Stimulated activated CD4-positive, alpha-beta T cell treated with anti-CD3 and anti-CD28 coated beads, Interleukin-1b, Interleukin-23, amount 100 ng/mL, for 1 hour (primary cell): ENCODE measurements around the gene DHRS7B.
"Not testable (repeated sequence)": the region's sequence is repeated elsewhere in the genome, so short reads cannot be mapped to it uniquely, and the experiment has no call there.

Experiments used
- DNase-seq, 2 donors: peaks; one replicate each; pipeline ENCODE4 v3.0.0-alpha.2; 2020; ENCODE audit warnings: low read depth in 2 of 2

The DHRS7B gene

GRCh38 chr17:21177401-21177800 lies 50.6 kb downstream of the DHRS7B start:
- no peak for DNase-seq

GRCh38 chr17:21177854-21178600 lies 51.3 kb downstream of the DHRS7B start:
- DNase-seq, result no peak

GRCh38 chr17:21183468-21183867 lies 56.7 kb downstream of the DHRS7B start:
- DNase-seq, result no peak

- no peak for DNase-seq
These were observed 57.8 kb downstream of the DHRS7B start for GRCh38 chr17:21184570-21184969.

DNA sequence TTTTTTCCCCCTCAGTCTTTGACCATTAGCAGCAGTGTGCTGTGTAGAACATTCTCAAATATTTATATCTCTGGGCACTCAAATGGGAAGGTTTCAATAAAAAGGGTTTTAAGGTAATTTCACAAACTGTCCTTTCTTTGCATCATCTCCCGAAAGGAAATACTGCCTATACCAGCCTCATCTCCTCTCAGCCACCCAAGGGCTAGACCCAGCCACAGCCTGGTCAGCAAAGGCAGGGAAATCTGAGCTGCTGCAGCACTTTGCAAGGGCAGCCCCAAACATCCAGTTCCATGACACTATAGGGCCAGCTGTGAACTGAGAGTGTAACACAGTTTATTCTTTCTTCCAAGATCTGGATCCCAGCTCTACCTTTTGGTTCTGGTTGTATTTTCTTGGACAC lies 58.3 kb downstream of the DHRS7B start:
- no peak for DNase-seq

GRCh38 chr17:21186399-21187187 lies 59.8 kb downstream of the DHRS7B start:
- DNase-seq, result no peak

DNA sequence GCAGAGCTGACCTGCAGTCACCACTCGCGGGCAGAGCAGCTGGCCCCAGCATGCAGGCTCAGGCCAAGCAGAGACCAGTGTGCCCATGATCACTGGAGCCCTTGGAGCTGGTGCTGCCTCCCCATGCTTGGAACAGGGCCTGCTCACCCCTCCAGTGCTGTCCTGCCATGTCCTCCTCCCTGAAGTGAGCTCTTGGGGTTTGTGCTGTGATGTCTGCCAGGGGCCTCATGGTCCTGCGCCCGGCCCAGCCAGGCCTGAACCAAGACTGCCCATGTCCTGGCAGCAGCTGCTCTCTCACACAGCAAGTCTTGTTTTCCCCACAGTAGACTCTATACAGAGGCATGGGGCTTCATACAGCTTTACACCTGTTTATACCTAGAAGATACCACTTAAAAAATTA lies 62.6 kb downstream of the DHRS7B start:
- DNase-seq, result no peak

DNA sequence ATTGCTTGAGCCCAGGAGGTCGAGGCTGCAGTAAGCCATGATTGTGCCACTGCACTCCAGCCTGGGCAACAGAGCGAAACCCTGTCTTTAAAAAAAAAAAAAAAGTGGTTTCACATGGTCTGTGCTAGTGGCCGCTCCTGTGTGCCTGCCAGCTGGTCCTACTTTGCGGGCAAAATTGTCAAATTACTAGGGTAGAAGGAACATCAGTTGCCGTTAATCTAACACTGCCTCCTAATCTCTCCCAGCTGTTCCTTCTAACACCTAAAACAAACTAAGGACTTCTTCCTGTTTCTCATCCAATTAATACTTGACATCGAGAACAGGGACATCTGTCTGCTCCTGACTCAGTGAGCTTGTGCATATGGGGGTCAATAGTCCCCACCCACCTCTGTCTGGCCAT lies 63.3 kb downstream of the DHRS7B start:
- no peak for DNase-seq

DNA sequence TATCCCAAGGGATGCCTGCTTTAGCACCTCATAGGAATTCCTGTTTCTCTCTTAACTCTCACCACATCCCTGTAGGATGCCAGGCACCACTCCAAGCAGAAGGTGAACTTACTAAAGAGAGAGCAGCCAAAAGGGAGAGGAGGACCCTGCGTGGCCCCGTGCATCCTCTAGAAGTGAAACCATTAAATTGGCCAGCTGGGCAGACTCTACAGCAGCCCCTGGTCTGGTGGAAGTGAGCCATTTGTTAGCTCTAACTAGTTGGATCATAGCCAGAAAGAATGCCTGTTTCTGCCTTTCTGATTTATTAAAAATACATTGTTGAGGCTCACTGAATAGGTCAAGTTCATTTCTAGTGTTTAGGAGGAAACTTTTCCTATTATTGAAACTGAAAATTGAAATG lies 64.9 kb downstream of the DHRS7B start:
- no peak for DNase-seq

- not testable (repeated sequence) for DNase-seq
These were observed 65.7 kb downstream of the DHRS7B start for GRCh38 chr17:21192414-21192813.

- DNase-seq, result no peak
These were observed 66.3 kb downstream of the DHRS7B start for GRCh38 chr17:21193031-21193430.

DNA sequence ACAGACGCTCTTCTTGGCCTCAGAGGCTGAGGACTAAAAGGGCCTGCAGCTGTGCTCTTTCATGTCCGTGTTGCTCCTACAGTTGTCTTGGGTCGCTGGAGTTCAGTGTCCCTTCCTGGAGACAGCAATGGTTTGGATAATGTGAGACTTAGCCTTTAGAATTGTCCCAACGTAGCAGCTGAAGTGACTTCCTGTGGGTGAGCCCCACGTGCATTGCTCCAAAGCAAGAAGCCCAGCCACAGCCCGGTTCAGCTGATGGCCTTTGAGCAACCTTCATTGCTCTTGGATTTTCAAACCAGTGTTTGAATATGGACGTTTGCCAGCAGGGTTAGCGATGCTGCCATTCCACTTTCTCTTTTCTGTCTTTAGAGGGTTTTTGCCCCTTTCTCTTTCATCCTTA lies 67.5 kb downstream of the DHRS7B start:
- no peak for DNase-seq

DNA sequence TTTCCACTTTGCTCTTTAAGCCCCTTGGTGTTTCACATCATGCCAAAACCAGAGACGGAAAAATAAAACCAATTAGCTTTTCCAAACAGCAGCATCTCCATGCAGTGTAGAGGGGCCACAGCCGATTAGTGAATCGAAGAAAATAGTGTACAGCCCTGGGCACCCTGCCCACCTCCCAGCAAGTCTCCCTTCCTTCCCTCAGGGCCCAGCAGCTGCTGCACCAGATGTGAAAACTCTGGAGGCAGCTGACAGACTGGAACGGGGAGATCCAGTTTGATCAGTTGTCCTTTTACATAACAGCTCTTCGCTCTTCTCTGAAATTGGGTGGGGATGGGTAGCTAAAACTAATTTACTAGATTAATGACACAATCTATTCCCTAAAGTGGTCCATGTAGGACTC lies 67.9 kb downstream of the DHRS7B start:
- no peak for DNase-seq

DNA sequence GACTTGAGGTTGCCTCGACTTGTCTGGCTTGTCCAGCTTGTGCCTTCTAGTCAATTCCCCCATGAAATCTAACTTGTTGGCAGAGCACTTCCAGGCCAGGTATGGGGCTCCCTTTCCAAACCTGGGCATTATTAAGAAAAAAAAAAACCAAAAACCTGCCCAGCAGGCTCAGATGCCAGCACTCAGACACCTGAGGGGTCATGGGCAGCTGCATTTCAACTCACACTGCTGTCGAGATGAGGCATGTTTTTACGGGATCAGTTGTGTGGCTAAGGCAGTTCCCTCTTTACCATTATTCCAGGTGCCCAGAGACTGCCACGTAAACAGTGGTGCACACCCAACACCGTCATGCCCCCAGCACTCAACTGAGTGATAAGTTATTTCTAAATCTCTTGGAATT lies 69.4 kb downstream of the DHRS7B start:
- no peak for DNase-seq

GRCh38 chr17:21198411-21198810 lies 71.6 kb downstream of the DHRS7B start:
- DNase-seq, result no peak

DNA sequence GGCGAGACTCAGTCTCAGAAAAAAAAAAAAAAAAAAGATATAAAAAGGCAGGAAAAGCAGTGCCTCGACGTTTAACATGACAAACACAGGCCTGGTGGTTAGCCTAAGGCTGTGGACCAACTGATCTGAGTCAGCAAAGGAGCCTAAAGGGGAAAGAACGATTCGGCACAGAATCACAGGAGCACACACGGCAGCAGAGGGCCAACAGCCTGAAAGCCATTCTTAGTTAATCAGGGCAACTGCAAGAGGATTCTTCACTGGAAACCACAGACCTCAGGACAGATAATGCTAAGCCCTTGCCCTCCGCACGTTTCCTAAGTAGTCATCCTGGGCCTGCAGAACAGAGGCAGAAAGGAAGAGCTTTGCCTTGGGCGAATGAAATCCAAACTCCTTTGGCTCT lies 72.5 kb downstream of the DHRS7B start:
- no peak for DNase-seq

DNA sequence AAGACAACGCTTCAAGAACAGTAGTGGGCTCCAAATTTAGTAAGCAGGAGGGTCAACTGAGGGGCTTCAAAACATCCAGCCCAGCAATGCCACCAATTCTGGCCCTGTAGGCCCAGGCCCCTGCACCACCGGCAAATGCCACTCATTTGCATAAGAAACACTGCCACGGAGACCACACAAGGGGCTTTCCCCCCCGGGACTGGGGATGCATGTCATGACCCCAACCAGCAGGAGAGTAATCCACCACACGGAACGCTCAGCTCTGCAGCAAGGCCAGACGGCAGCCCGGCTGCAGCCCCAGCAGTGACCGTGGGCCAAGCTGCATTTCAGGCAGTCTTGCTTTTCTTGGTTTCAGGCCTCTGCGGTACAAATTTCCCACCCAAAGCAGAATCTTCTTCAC lies 73.1 kb downstream of the DHRS7B start:
- DNase-seq, result no peak

- DNase-seq, result no peak
These were observed 74.0 kb downstream of the DHRS7B start for GRCh38 chr17:21200590-21201297.

DNA sequence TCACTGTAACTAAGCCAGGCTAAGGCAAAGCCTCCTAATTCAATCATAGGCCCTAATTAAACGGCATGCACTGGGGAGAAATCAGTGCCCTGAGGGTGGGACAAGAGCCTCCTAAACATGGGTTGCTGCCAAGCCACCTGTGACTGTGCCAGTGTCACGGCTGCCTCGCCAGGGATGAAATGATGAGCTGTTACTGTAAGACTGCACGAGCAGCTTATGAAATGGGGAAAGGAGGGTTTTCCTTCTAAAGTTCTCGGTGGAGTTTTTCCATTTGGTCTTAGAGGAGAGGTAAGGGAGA lies 74.5 kb downstream of the DHRS7B start:
- no peak for DNase-seq

GRCh38 chr17:21201874-21202273 lies 75.1 kb downstream of the DHRS7B start:
- no peak for DNase-seq

DNA sequence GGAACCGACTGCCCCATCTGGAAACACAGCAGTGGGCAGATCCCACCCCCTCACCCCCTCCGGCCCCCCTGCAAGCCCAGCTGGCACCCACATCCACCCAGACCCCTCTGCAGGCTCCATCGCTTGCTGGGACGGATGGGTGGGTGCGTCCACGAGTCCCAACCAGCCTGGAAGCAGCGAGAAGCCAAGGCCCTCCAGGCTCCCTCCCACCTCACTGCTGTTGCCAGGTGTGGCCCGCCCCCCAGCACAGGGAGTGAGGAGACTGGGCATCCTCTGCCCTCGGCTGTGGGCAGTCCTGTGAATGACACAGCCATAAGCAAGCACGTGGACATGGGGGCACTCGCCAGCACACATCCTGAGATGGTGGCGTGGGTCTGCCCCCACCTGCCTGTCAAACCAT lies 75.7 kb downstream of the DHRS7B start:
- no peak for DNase-seq

GRCh38 chr17:21204935-21205334 lies 78.2 kb downstream of the DHRS7B start:
- DNase-seq, result no peak

DNA sequence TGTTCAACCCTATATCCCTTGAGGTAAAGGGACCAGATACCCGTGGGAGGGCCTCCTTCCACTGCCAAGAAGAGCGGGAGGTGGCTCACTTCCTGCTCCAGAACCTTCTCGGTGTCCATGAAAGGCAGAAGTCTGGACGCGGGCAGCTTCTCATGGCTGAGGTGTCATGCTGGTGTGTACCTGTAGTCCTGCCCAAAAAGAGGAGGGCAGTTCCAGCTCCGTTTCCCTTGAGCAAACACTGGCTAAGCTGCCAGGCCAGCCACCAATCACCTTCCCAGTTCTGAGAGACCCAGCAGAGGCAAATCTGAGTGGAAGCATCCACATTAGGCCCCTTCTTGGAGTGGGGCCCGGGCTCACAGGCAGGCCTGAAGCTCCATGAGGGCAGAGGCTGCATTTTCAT lies 81.6 kb downstream of the DHRS7B start:
- DNase-seq, result no peak
